ENCODE results near the gene GBX1. TPM values are rescaled to one million over a fixed set of nuclear protein-coding genes. Genes with fewer than 3 reads are reported as not detected.

The GBX1 gene
- total and polyA plus RNA-seq, 7 donors: 0.07 to 1.9 (median 0.65) TPM; not detected in 1

GRCh38 chr7:151211155-151211772 lies 43.8 kb upstream of the GBX1 start:
- intact Hi-C loops (cut with DNase I): no loop called here
- H3K9me3 ChIP-seq: no peaks in the 10 kb centered on the region
- DNase-seq (no peak), ATAC-seq (no peak)
- no peaks in the 10 kb centered on the region for H3K27me3 ChIP-seq (ENCODE audit: insufficient read depth in 3 of 3, low read length in 2 of 3)
- H3K4me1 ChIP-seq: no peaks in the 10 kb centered on the region
- H3K36me3 ChIP-seq (ENCODE audit: insufficient read depth in 1 of 2, low read depth in 1 of 2): peaks cover 5 to 52% of the 10 kb centered on the region in 2 donors
- no peak for TF ChIP-seq CTCF (IDR thresholded peaks at IDR 0.05)
- no peak overlapping the region for H3K27ac ChIP-seq
- WGBS, 3 donors: 79 to 93% (median 83%) methylated on average over 3 of the region's 3 CpGs
- H3K4me3 ChIP-seq: no peak overlapping the region

- Histone ChIP-seq H3K27me3 (ENCODE audit: insufficient read depth in 3 of 3, low read length in 2 of 3) (peaks cover 0 to 3% (median 2%) of the 10 kb centered on the region in 3 donors), H3K27ac (no peak within 1 kb of the TSS), H3K4me1 (no peaks in the 10 kb centered on the region), H3K9me3 (no peaks in the 10 kb centered on the region), H3K4me3 (no peak within 1 kb of the TSS), H3K36me3 (ENCODE audit: insufficient read depth in 1 of 2, low read depth in 1 of 2) (peaks cover 5 to 42% of the 10 kb centered on the region in 2 donors)
- DNase-seq: no peak
- TF ChIP-seq CTCF (IDR thresholded peaks at IDR 0.05): no peak
- 81 to 87% (median 86%) methylated on average over 17 of the region's 17 CpGs for WGBS, 3 donors
- no peak for ATAC-seq
- intact Hi-C loops (cut with DNase I): no loop called here
Measured at GRCh38 chr7:151210087-151210854, 42.8 kb upstream of the GBX1 start, which contains the start of gene H2BK1. H2BK1 (minus strand) TSS chr7:151210488; CDS start chr7:151210318, 170 bp downstream.

- DNase-seq (no peak), ATAC-seq (no peak)
- Histone ChIP-seq H3K36me3 (ENCODE audit: insufficient read depth in 1 of 2, low read depth in 1 of 2) (peaks cover 5 to 36% of the 10 kb centered on the region in 2 donors), H3K27ac (no peak overlapping the region), H3K27me3 (ENCODE audit: insufficient read depth in 3 of 3, low read length in 2 of 3) (peaks cover 0 to 9% (median 9%) of the 10 kb centered on the region in 3 donors), H3K4me3 (no peak overlapping the region), H3K4me1 (no peaks in the 10 kb centered on the region), H3K9me3 (no peaks in the 10 kb centered on the region)
- no peak for TF ChIP-seq CTCF (IDR thresholded peaks at IDR 0.05)
- 81 to 86% (median 85%) methylated on average over 6 of the region's 6 CpGs for WGBS, 3 donors
- intact Hi-C loops (cut with DNase I): no loop called here
Measured at GRCh38 chr7:151209588-151209987, 42.1 kb upstream of the GBX1 start.

- no peak for TF ChIP-seq CTCF (IDR thresholded peaks at IDR 0.05)
- H3K27ac ChIP-seq: no peak overlapping the region
- no peak overlapping the region for H3K4me3 ChIP-seq
- no peak for DNase-seq
- H3K36me3 ChIP-seq (ENCODE audit: insufficient read depth in 1 of 2, low read depth in 1 of 2): peaks cover 5 to 23% of the 10 kb centered on the region in 2 donors
- ATAC-seq: no peak
- H3K9me3 ChIP-seq: no peaks in the 10 kb centered on the region
- H3K4me1 ChIP-seq: no peaks in the 10 kb centered on the region
- peaks cover 0 to 16% (median 14%) of the 10 kb centered on the region in 3 donors for H3K27me3 ChIP-seq (ENCODE audit: insufficient read depth in 3 of 3, low read length in 2 of 3)
- intact Hi-C loops (cut with DNase I): no loop called here
- WGBS, 3 donors: 57 to 68% (median 61%) methylated on average over 9 of the region's 9 CpGs
Measured at GRCh38 chr7:151208253-151208862, 40.9 kb upstream of the GBX1 start.

All from psoas muscle (tissue), 8 donors.